ENCODE results near the gene PLCD3.

The PLCD3 gene

DNA sequence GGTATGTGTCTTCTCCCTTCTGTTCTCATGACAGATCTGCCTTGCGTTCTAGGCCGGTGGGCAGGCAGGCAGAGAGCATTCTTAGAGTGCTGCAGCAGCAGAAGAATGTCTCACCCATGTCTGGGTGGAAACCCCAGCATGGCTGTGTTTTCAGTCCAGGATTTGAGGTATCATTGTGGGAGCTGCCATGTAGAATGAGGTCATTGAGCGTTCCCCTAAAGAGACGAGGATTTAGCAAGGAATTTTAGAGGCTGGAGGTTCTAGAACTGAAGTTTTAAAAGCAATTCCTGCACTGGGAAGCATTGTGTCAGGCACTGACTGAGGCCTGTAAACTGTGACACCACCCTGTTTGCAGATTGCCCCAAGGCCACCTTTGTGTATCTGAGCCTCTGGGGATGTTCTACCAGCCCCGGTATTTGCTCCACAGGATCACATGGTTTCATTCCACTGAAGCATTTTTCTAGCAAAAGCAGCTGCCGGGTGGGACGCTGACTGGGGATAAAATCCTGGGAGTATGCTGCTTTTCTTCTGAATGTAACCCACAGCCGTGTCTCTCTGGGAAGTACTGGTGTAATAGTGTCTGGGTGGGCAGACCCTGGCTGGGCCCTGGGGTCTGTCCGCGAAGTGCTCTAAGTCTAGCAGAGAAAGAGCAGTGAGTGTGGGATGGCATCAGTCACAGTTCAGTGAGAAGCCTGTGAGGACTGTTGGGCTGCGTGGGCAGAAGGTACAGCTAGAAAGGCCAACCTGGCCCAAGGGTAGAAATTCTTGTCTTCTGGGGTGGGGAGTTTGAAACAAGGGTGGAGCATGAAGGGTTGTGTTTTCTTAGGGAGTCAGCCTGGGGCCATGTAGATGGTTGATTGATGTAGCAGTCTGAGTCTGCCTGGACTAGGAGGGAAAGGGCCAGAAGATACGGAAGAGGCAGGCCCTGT, 30.2 kb downstream of the PLCD3 start:
- no peak for DNase-seq

DNA sequence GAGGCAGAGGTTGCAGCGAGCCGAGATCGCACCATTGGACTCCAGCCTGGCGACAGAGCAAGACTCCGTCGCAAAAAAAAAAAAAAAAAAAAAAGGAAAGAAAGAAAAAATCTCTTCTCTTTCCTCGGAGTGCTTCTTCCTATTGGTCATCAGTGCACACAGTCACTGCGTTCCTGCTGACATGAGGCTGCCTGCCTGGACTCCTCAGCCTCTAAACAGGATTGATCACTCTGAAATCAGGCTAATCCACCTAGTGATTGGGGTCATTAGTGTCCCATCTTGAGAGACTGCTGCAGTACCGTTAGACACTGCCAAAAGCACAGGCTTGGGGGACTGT, 30.8 kb downstream of the PLCD3 start:
- no peak for DNase-seq

DNA sequence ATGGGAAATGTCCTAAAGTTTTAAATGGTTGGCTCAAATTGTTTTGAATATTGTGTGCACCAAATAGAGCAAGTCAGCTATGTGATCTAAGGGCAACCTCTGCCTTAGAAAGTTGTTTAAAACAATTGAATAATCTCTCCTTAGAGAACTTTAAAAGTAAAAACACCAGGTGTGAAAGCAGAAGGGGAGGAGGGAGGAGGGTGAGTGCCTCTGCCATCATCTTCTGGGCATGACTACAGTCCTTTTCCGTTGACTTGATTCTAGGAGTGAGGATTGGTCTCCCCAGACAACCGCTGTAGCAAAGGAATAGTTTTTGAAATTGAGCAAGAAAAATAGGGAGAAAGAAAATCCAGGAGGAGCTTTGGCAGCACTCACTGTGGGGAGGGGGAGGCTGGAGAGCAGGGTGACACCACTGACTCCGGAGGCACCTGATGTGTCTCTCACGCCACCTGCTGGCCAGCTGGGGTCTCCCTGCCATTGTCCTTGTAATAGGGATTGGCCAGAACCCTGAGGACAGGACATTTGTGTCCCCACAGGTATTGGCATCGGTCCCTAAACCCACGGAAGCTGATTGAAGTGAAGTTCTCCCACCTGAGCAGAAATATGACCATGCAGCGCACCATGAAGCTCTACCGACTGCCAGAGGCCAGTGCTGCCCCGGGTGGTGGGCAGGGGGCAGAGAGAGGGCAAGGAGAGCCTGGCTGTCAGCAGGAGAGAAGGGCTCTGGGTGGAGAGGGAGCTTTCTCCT, 33.3 kb downstream of the PLCD3 start:
- DNase-seq: peak; percentile 62 to 71

DNA sequence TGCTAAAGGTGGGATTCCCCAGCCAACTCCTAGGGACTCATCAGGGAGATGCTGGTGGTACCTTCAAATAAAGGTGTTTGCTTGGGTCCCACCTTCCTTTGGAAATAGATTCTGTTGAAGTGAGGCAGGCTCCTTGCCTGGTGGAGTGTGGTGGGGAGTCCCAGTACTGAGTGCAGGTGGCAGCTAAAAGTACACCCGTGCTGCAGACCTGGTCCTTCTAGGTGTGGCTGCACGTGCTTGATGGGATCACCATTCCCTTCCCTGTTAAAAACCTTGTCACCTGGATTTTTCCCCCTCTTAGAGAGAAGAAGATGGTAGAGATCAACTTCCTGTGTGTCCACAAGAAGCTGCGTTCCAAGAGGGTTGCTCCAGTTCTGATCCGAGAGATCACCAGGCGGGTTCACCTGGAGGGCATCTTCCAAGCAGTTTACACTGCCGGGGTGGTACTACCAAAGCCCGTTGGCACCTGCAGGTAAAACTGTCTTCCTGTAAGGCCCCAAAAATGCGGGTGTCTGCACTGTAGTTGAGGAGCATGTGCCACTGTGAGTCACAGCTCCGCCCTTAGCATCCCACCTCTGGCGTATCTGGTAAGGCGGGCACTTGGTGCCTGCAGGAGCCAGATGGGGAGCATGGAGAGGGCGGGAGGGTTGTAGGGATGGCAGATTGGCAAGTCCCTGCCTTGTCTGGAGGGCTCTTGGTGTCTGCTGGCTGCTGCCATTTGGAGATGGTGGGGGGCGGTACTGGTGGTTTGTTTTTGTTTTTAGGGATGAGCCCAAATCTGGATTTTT, 34.0 kb downstream of the PLCD3 start:
- no peak for DNase-seq

DNA sequence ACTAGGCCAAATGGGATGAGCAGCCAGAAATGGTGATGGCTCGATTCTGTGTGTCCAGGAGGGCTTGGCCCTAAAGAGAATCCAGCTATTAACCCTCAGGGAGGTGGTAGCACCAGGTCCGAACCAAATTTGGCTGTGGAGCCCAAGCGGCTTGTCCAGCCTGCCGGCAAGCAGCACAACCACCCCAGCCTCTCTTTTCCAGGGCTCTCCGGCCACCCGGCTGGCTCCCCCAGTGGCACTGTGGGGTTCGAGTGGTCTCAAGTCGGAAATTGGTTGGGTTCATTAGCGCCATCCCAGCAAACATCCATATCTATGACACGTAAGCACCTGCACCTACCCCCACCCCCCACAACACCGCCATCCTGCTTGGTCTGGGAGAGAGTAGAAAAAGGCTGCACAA, 35.4 kb downstream of the PLCD3 start:
- DNase-seq: no peak

DNA sequence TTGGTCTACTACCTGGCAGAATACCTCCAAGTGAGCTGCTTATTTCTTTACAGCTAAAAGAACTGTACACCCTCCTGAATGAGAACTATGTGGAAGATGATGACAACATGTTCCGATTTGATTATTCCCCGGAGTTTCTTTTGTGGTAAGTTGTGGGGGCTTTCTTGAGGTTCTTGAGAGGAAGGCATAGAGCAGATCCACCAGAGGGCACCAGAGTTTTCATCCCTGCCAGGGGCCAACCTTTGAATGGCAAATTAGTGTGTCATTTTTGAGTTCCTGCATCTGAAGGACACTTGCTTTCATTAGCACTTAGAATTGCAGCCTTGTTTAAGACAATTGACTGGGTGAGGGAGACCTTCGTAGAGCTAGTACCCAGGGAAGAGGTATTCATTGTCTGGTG, 36.2 kb downstream of the PLCD3 start:
- no peak for DNase-seq

DNA sequence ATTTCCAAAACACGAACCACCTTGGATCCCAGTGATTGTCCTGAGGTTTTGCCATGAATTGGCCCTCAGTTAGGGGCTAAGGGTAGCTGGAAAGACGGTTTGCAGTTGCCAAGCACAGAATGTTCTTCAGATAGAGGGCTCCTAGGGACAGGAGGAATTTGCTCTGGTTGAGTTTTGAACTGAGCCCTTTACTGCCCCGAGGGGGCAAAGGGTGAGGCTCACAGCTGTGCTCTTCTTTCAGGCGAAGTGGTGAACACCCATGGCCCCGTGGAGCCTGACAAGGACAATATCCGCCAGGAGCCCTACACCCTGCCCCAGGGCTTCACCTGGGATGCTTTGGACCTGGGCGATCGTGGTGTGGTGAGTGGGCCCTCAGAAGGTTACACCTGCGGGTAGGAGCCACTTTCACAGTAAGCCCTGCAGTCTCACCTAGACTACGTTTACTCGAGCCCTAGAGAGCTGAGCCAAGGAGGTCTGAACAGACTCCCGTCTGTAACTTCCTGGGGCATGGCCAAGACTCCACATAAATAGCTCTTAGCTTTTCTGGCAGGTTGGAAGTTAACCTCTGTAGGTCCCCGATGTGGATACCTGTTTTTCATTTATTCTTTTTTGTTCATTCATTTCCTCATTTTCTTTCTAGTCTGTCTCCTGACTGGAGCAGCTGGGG, 38.7 kb downstream of the PLCD3 start:
- no peak for DNase-seq

DNA sequence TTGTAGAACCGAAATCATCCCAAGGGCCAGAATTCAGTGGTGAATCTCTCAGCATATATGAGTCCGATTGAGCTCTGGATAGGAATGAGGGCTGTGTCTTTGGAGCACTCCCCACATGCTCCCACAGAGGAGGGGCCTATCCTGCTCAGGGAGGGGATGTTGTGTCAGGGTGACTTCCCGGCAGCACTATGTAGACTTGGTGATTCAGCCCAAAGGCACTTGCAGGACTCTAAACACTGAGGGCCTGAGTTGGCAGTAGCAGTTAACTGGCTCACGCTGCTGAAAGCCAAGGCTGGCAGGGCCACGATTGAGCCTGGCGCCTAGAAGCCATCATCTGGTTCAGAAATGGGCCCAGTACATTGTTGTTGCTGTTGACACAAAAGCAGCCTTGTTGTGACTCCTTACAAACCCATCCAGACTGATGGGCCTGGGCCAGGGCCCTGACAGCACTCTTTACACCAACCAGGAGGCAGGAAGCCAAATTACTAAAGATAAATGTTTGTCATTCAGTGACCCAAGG, 39.3 kb downstream of the PLCD3 start:
- DNase-seq: no peak

DNA sequence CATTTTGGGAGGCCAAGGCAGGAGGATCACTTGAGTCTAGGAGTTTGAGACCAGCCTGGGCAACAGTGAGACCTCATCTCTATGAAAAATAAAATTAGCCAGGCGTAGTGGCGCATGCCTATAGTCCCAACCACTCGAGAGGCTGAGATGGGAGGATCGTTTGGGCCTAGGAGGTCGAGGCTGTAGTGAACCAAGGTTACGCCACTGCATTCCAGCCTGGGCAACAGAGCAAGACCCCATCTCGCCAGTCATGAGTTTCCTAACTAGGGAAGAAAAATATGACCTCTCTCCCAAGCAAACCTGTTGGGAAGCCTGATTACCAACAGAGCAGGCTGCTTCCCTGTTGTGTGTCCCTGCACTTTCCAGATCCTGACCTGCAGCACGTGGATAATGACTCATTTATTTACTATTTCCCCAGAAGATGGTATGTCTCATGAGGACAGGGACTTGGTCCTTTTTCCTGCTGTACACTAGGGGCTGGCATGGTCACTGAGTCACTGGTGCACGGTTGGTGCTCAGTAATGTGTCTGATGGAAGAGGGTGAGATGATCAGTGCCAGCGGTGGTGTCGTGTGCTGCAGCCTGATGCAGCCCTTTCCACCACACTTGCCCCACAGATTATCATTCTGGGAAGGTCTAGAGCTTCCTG, 40.4 kb downstream of the PLCD3 start:
- no peak for DNase-seq

DNA sequence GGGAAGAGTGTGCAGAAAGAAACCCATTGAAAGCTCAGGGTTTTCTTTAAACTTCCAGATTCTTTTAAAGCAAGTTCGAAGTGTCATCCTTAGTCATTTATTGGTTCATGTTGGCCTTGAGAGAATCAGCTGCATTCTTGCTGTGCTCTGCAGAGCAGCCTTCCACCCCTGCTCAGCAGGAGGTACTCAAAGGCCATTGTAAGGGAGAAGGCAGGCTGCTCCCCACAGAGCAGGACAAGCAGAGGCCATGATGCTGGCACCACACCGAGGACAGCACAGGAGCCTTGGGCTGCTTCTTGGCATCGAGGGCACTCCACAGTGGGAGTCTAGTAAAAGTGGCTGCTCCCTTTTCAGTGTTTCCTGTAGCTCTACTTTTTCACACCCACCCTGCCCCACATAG, 41.6 kb downstream of the PLCD3 start:
- no peak for DNase-seq

DNA sequence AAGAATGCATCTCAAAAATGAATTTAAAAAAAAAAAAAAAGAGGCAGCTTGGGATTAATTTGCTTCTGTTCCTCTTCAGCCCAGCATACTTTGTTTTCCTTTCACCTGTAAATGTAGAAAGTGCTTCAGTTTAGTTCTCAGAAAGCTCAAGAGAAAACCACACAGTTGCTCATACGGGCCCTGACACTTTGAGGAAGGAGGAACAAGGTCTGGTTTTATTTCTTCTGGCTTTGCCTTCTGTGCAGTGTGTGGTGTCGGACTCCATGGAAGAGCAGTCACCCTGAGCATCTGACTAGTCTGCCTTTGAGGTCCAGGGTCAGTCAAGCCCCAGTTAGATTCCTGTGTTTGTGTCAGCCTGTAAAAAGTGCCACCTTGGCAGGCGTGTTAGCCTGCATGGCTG, 43.6 kb downstream of the PLCD3 start:
- no peak for DNase-seq

DNA sequence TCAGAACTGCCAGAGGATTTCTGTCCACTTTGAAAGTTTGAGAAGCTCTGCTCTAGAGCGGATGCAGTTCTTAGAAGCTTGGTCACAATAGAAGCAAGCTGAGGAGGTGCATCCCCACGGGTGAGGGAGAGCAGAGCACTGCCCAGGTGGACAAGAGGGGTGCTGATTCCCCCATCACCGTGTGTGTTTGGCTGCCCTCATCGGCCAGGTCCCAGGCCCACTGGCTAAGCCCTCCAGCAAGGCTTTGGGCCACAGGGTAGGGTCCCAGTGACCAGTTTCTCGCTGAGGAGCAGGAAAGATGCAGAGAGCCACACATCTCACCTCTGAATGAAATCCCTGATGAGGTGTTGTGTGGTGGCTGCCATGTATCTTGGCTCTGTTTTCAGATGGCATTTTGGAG, 44.3 kb downstream of the PLCD3 start:
- DNase-seq: no peak

DNA sequence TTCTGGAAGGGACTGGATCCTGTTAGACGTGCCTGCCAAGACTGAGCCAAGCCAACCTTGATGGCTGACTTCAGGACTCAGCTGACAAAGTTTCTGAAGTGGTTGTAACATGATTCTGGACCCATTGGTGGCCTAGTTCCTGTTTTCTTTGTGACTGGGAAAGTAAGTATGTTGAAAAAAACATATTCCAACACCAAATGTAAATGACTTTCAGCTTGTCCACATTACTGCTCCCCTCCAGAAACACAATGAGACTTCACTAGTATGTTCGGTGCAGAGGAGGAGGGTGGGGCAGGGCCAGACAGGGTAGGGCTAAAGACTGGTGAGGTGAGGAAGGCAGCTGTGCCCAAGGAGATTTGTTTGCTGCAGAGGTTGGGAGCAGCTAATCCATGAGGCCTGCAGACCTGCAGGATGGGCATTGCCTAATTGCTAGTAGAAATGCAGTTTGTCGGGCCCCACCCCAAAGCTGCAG, 44.8 kb downstream of the PLCD3 start:
- no peak for DNase-seq

DNA sequence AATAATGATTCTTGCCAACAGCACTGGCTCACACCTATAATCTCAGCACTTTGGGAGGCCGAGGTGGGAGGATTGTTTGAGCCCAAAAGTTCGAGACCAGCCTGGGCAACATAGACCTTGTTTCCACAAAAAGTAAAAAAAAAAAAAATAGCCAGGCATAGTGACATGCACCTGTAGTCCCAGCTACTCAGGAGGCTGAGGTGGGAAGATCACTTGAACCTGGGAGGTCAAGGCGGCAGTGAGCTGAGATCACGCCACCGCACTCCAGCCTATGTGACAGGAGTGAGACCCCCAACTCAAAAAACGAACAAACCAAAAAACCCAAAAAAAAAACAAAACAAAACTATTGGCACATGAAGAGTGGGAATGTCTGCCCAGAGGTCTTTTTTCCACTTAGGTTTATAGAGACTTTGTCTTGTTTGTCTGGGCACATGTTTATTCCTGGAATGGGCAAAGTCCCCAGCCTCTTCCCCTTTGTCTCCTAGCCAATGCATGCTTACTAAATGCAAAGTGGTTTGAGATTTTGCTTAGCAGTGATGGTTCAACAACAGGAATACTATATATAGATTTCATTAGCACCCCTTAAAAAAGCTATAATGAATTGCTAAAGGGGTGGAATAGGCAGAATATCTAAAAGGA, 45.3 kb downstream of the PLCD3 start:
- DNase-seq: no peak

DNA sequence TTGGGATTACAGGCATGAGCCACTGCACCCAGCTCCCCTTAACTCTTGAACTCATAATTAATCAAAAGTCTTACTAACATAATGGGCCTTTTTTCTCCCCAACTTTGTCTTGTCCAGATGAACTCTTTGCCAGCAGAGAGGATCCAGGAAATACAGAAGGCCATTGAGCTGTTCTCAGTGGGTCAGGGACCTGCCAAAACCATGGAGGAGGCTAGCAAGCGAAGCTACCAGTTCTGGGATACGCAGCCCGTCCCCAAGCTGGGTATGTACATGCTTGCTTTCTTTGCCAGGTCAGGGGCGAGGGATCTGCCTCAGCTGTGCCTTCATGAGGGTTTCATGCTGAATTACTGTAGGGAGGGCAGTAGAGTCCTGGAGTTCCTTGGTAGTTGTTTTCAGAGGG, 45.9 kb downstream of the PLCD3 start:
- DNase-seq: no peak

DNA sequence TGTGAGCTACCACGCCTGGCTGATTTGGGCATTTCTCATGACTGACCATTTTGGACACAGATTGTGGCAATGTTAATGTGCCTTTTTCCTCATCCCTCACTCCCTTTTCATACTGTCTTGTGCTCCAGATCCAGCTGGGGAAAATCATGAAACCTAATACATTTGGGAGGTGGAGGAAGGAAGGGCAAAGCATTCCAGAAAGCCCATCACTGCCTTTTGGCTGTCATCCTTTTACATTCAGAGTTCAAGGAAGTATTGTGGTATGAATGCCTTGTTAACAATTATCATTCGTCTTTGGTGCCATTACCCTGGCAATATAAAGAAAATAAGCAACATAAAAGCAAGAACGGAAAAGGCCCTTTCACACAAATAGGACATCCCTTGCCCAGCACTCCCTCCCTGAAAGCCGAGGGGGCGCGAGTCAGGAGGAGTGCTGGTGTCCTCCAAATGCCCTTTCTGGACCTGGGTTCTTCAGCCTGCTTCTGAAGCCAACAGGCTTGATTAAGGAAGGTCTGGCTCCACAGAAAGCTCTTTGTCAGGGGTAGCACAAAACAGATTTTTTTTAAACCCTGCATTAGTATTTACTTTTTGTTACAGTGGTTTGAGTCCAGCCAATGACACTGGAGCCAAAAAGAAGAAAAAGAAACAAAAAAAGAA, 51.1 kb downstream of the PLCD3 start:
- DNase-seq: no peak

DNA sequence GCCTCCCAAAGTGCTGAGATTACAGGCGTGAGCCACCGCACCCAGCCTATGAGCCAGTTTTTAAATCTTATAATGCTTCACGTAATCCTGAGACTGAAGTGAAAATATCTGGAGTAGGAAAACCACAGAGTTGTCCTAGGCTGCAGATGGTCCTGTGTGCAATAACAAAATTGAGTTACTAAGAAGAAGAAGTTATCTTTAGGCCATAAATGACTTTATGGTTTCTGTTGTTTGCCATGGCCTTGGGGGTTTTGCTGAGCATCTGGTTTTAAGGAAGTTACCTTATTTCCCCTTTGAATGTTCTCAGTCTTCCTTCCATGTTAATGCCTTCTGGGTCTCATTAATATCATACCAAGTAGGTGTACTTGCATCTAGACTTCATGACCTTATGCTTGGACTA, 54.7 kb downstream of the PLCD3 start:
- DNase-seq: no peak

DNA sequence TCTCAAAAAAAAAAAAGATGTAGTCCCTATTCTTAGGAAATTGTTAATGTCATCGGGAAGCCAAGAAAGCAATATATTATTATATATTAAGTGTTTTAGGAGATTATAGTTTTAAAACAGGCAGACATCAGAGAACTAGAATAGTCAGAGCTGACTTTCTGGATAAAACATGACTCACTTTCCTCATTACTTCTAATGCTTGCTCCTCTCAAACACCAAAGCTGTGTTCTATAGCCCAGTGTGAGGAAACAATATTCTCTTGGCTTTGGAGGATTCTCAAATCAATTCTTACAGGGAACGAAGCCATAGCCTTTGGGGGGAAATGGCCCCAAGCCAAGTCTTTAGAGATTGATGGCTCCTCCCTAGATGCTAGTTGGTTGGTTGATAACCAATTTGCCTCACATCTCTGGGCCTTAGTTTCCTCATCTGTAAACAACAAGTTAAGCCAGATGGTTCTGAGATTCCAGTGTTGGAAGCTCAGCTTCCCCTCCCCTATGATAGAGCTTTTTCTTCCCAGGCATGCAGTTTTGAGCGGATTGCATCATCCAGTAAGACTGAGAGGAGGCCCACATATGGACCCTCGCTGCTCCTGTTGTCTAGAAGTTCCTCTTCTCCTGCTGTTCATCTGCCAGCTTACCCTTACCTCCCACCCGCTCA, 58.8 kb downstream of the PLCD3 start:
- DNase-seq: no peak

DNA sequence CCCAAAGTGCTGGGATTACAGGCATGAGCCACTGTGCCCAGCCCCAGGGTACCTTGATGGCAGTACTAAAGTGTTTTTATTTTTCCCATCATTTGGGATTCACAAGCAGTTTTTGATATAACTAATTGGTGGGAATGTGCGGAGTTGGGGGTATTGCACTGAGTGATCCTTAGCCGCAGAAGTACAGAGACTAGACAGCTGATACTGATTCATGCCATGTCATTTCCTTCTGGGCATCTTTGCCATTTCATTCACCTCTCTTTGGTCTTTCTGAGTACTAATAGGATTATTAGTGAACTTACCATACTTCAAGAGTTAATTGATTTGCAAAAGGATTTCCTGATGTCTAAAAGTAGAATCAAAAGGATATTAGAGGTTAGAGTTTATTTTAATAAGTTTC, 61.5 kb downstream of the PLCD3 start:
- DNase-seq: no peak

DNA sequence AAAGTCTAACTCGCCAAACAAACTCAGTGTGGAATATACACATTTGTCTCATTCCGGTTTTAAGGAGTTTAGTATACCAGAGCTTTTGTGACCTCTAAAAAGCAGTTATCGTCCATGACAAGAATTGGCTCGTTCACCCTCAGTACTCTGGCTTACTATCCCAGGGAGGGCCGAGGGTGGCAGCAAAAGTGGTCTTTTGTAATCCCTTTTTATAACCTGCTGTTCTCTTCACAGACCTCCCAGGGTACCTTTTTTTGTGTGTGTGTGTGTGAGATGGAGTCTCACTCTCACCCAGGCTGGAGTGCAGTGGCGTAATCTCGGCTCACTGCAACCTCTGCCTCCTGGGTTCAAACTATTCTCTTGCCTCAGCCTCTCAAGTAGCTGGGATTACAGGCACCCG, 62.3 kb downstream of the PLCD3 start:
- no peak for DNase-seq

DNA sequence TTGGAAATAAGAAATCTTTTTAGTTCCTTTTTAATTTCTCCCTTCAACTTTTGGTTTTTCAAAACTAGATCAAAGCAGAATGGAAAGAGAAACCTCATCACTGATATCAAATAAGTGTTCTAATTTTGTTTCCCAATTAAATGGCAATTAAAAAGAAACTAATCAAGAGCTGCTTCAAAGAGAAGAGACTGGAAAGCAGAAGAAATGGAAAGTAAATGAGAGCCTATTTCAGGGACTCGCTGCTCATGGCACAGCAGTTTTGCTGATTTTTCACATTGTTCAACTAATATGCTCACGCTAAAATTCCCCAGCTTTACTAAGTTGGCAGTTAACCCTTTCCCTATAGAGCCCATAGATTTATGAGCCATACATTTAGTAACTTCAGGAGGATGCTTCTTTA, 64.7 kb downstream of the PLCD3 start:
- DNase-seq: no peak

Data from stimulated activated CD4-positive, alpha-beta T cell treated with anti-CD3 and anti-CD28 coated beads, Interleukin-4, amount 100 ng/mL, for 4 hours (primary cell).